ENCODE data around the gene ADCY9.
"Not testable (repeated sequence)": the region's sequence is repeated elsewhere in the genome, so short reads cannot be mapped to it uniquely, and the experiment has no call there.

Gene ADCY9

DNA sequence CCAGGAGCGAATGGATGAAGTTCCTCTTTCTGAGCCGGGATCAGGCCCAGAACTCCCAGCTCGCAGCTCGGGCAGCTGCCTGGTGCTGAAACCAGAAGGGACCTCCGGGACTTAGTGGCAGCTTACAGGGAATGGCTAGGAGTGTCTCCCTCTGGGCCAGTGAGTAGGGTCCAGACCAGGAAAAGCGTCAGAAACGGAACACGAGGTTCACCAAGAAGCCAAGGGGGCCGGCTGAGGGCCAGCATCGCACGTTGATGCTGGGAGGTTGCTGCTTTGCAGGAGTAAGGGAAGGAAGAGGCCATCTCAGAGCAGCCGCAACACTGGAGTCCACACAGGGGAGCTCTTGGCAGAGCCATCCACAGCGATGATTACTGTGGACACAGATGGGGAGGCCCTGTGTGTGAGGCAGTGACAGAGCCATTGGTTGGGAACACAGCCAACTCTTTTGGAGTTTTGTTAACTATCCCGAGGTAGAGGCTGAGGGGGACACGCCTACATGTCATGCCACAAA lies 161.8 kb downstream of the ADCY9 start:
- in situ Hi-C loops (cut with MboI; ENCODE audit: low sequenced_read_pairs): no loop called here

DNA sequence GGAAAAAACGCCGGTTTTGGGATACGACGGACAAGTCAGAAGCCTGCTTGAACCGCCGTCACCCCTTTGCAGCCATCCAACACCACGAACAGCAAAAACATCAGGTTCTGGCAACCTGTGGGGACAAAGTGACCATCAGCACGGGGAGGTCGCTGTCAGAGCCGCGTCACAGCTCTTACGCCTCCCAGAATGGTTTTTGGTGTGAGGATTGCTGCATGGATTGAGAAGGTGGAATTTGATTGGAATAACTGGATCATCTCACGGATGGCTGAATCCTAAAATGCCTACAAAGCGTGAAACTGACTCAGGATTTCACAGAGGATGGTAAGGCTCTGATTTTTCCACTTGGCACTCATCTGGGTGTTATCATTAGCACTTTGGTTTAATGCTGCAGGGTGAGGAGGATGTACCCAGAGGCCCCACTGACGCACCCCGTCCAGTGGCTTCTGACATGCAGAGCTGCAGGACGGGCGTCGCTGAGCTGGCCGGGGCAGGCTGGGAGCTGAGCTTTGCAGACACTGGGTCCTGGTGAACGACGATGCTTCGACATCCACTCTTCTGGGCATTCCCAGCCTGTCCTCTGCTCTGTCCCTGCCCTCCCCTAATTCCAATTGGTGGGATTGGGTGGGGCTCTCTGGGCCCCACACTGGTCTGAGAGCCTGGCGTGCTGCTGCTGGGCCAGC lies 162.4 kb downstream of the ADCY9 start:
- in situ Hi-C loops (cut with MboI; ENCODE audit: low sequenced_read_pairs): no loop called here

GRCh38 chr16:3952737-3953131 lies 163.5 kb downstream of the ADCY9 start:
- in situ Hi-C loops (cut with MboI; ENCODE audit: low sequenced_read_pairs): no loop called here

DNA sequence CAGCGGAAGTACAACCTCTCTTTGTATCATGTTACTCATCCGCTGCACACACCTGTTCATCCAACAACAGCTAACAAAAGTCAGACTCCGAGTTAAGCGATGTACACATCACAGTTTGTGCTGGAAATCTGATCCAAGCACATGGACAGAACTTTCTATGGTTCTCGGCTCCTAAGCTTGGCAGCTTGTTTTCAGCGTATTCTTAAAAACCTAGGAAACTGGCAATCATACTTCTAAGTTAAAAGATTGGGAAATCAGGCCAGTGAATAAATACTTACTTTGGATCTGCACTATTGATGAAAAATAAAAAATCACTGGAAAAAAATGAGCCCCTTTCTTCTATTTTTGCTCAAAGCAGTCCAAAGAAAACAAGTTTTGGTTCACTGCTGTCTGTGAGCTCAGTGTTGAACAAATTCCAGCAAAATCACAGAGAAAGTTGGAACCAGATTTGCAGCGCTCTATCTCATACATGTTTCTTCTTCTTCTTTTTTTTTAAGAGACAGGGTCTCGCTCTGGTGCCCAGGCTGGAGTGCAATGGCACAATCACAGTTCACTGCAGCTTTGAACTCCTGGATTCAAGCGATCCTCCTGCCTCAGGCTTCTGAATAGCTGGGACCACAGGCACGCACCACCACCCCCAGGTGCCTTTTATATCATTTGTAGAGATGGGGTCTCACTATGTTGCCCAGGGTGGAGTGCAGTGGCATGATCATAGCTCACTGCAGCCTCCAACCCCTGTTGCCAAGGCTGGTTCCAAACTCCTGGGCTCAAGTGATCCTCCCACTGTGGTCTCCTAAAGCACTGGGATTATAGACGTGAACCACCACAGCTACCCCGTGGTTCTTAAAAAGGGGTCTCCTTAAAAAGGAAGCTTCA lies 164.1 kb downstream of the ADCY9 start:
- in situ Hi-C loops (cut with MboI; ENCODE audit: low sequenced_read_pairs): no loop called here

DNA sequence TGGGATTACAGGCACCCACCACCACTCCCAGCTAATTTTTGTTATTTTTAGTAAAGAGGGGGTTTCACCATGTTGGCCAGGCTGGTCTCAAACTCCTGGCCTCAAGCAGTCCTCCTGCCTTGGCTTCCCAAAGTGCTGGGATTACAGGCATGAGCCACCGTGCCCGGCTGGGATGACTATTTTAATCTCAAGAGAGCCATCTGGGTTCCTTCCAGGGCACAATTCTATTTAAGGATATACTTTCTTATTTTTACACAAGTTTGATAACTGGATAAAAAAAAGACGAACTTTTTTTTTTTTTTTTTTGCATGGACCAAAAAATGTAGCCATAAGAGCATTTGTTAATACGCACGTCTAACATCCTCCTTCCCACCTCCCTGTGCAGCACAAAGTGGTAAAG lies 164.9 kb downstream of the ADCY9 start:
- in situ Hi-C loops (cut with MboI; ENCODE audit: low sequenced_read_pairs): not testable (repeated sequence)

- in situ Hi-C loops (cut with MboI; ENCODE audit: low sequenced_read_pairs): no loop called here
Measured at GRCh38 chr16:3950343-3951193, 165.7 kb downstream of the ADCY9 start.

DNA sequence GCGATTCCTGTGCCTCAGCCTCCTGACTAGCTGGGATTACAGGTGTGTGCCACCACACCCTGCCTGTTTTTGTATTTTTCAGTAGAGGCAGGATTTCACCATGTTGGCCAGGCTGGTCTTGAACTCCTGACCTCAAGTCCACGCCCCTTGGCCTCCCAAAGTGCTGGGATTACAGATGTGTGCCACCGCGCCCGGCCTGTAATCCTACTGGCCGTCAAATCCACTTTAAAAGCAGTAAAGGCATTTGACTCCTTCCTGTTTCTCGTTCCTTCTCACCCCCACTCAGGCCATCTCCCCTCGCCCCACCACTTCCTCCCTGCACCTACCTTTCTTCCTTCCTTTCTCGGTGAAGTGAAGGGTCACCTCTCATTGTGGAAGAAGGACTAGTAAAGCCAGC lies 166.3 kb downstream of the ADCY9 start:
- in situ Hi-C loops (cut with MboI; ENCODE audit: low sequenced_read_pairs): no loop called here

GRCh38 chr16:3949287-3949686 lies 167.0 kb downstream of the ADCY9 start:
- in situ Hi-C loops (cut with MboI; ENCODE audit: low sequenced_read_pairs): no loop called here

- in situ Hi-C loops (cut with MboI; ENCODE audit: low sequenced_read_pairs): no loop called here
Measured at GRCh38 chr16:3948378-3948995, 167.8 kb downstream of the ADCY9 start.

DNA sequence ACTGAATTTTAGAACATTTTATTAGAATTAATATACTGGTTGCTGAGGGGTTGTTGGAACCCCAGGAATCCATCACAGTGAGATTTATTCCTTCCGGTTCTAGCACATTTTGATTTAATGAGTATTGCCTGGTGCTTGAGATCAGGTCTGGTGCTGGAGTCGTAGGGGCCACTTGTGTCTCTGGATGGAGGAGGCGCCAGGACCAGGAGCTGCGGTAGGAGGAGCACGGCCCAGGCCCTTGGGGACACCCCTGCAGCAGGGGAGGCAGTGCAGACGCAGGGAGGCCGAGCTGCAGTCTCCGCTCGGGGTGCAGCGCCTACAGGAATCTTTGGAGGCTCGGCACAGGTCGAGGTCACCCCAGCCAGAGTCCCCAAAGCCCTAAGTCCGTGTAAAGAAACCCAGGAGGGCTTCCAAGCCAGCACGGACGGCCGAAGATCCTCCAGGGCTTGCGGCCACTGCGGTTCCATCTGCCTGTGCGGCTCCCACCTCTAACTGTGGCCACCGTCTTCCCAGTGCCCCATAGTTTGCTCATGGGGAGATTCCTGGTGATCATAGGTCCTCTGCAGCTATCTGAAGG lies 169.6 kb downstream of the ADCY9 start:
- in situ Hi-C loops (cut with MboI; ENCODE audit: low sequenced_read_pairs): no loop called here

DNA sequence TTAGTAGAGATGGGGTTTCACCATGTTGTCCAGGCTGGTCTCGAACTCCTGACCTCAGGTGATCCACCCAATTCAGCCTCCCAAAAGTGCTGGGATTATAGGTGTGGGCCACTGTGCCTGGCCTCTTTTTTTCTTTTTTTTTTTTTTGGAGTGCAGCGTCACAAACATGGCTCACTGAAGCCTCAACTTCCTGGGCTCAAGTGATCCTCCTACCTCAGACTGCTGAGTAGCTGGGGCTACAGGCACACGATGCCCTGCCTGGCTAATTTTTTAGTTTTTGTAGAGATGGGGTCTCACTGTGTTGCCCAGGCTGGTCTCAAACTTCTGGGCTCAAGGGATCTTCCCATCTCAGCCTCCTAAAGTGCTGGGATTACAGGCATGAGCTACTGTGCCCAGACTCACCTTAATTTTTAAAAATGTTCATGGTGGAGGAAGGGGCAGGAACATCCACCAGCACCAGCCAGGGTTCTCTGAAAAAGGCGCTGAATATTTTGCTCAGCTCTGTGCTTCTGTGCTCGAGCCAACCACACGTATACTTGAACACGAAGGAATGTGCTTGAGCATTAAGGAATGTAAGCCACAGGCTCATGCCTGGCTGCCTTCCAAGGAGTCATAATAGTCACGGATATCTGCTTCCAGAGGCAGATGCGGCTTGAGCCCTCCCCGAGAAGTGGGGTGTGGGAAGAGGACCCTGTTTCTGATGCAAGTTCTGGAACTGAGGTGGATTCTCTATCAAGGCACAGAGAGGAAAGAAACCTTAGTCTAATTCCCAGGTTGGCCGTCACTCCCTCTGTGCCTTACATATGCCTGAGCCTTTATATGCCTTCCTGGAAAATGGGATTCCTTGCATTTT lies 170.3 kb downstream of the ADCY9 start:
- in situ Hi-C loops (cut with MboI; ENCODE audit: low sequenced_read_pairs): no loop called here

DNA sequence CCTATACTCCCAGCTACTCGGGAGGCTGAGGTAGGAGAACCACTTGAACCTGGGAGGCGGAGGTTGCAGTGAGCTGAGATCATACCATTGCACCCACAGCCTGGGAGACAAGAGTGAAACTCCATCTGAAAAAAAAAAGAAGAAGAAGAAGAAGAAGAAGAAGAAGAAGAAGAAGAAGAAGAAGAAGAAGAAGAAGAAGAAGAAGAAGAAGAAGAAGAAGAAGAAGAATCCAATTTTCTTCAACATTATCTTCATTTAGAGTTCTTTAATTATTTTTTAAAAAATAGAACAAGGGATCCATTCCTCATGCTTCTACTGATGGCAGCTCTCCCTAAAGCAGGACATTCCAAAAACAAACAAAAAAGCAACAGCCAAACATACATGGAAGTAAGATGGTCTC lies 171.8 kb downstream of the ADCY9 start:
- in situ Hi-C loops (cut with MboI; ENCODE audit: low sequenced_read_pairs): not testable (repeated sequence)

- in situ Hi-C loops (cut with MboI; ENCODE audit: low sequenced_read_pairs): not testable (repeated sequence)
Measured at GRCh38 chr16:3942146-3942545, 174.1 kb downstream of the ADCY9 start.

DNA sequence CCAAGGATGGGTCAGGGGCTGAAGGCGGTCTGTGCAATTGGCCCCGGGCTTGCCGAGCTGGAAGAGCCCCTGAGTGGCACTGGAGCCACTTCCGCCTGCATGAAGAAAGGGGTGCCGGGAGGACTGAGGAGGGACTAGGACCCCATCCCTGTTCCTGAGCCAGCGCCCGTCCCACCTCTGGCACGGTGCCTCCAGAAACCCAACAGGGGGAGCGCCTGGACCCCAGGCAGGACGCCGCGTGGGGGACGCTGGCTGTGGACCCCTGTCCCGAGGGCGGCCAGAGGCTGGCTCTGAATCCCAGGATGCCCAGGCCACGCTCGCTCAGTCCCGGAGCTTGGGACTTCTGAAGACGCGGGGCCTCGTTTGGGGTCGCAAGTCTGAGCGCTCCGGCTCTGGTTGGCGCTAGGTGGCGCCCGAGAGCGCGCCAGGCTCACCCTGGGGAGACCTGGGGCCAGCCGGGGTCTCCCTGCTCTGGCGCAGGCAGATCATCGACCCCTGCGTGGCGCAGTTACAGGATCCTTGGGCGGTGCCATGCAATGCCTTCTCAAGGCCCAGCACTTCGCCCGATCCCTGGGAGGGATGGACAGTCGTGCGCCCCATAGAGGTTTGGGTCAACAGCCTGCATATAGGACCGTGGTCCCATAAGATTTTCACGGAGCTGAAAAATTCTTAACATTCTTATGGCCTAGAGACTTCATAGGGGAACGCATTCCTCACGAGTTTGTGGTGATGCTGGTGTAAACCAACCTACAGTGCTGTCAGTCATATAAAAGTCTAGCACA lies 177.2 kb downstream of the ADCY9 start:
- in situ Hi-C loops (cut with MboI; ENCODE audit: low sequenced_read_pairs): no loop called here

DNA sequence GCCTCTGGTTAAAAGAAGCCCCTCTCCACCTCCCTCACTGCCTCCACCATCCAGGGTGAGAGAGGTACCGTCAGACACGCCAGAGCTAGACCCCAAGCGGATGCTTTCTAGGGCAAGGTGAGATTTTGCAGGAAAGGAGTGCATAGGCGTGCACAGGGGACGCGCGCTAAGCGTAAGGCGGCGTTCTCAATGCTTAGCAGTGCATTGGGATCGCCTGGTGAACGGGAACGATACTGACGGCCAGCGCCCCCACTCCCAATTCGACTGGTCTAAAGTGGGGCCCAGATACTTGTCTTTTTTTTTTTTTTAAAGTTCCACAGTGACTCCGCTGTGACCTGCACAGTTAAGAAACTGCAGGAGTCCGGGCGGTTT lies 177.8 kb downstream of the ADCY9 start:
- in situ Hi-C loops (cut with MboI; ENCODE audit: low sequenced_read_pairs): no loop called here

DNA sequence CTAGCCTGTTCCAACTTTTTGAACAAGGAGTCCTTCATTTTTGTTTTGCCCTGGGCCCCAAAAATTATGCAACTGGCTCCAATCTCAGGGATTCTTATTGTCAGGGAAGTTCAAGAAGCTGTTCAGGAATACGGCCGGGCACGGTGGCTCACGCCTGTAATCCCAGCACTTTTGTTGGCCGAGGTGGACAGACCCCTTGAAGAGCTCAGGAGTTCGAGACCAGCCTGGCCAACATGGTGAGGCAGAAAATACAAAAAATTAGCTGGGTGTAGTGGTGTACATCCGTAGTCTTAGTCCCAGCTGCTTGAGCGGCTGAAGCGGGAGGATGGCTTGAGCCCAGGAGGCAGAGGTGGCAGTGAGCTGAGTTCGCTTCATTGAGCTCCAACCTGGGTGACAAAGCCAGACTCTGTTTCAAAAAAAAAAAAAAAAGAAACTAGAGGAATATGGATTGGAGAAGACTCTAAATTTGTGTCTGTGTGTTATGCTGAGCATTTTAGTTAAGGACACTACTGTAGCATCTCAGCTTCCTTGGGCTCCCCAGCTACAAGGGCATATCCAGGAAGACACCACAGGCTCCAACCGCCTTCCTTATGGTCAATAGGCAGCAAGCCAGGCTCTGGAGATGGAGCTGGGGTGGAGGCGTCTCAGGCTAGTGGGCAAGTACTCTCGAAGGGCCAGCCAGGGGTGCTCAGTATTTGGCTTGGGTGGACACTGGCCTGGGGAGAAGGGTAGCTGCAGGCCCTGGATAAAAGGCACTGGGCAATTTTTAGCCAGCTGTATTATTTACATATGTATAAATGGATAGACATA lies 179.0 kb downstream of the ADCY9 start:
- in situ Hi-C loops (cut with MboI; ENCODE audit: low sequenced_read_pairs): no loop called here

DNA sequence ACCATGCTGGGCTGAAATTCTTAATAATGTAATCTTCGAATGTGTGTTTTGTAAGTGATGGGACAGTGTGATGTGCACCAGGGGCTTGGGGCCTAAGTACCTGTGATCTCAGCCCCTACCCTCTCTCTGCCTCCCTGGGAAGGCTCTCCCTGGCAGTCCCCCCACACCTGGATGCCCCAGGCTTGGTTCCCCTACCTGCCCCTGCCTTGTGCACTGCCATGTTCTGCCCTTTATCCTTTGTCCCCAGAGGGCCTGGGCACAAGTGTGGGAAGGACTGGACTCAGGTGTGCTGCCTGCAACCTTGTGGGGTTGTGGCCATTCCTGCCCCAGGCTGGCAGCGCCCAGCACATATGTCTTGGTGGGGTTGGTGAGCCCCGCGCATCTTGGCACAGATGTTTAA lies 180.3 kb downstream of the ADCY9 start:
- in situ Hi-C loops (cut with MboI; ENCODE audit: low sequenced_read_pairs): no loop called here

Data from HL-60/S4 treated with phorbol 12-myristate 13-acetate at 8.2 ng/mL for 4 days and 3 days (cell line).